Measurements from ENCODE around the gene RAB22A.

The RAB22A gene

DNA sequence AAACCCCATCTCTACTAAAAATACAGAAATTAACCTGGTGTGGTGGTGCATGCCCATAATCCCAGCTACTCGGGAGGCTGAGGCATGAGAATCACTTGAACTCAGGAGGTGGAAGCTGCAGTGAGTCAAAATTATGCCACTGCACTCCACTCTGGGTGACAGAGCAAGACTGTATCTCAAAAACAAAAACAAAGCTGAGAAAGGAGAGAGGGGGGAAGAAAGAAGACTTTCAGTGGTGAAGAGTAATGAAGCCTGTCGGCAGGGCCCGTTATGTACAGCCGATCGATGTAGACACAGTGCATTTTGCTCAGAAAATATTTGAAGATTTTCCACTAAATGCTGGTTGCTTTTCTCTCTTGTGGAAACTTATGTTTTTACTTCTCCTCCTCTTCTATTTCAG lies 93.3 kb downstream of the RAB22A start:
- POLR2A ChIA-PET = no interaction called here
- DNase-seq (ENCODE audit: low read depth, low spot score) = no peak
- CTCF ChIA-PET = interaction anchor here (1.0 kb wide), 1 partner anchor 169 kb away, joined by 4 read pairs; no protein-coding TSS in a partner anchor
- TF ChIP-seq, protein P1, sequence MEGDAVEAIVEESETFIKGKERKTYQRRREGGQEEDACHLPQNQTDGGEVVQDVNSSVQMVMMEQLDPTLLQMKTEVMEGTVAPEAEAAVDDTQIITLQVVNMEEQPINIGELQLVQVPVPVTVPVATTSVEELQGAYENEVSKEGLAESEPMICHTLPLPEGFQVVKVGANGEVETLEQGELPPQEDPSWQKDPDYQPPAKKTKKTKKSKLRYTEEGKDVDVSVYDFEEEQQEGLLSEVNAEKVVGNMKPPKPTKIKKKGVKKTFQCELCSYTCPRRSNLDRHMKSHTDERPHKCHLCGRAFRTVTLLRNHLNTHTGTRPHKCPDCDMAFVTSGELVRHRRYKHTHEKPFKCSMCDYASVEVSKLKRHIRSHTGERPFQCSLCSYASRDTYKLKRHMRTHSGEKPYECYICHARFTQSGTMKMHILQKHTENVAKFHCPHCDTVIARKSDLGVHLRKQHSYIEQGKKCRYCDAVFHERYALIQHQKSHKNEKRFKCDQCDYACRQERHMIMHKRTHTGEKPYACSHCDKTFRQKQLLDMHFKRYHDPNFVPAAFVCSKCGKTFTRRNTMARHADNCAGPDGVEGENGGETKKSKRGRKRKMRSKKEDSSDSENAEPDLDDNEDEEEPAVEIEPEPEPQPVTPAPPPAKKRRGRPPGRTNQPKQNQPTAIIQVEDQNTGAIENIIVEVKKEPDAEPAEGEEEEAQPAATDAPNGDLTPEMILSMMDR (IDR thresholded peaks at IDR 0.05; ENCODE audit: insufficient read depth, low read length, missing control alignments) = no peak
- no peak overlapping the region for H3K4me3 ChIP-seq (ENCODE audit: low read depth, low read length)

DNA sequence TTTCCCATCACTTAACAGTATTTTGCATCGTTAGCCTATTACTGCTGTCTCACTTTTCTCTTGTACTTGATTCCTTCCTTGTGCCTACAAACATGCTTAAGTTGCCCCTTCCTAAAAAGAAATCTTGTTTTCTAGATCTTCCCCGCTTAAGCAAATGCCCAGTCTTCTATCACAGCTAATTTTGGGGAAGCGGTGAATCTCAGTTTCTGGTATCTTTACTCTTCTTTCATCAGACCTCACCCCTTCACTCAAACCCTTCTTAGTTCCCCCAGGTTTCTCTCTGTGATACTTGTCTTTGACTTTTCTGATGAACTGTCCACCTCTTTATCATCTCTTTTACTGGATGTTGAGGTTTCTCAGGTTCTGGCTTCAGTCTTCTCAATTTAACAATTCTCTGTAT lies 93.8 kb downstream of the RAB22A start:
- CTCF ChIA-PET = no interaction called here
- POLR2A ChIA-PET = no interaction called here
- TF ChIP-seq, protein P1 (IDR thresholded peaks at IDR 0.05; ENCODE audit: insufficient read depth, low read length, missing control alignments) = no peak

DNA sequence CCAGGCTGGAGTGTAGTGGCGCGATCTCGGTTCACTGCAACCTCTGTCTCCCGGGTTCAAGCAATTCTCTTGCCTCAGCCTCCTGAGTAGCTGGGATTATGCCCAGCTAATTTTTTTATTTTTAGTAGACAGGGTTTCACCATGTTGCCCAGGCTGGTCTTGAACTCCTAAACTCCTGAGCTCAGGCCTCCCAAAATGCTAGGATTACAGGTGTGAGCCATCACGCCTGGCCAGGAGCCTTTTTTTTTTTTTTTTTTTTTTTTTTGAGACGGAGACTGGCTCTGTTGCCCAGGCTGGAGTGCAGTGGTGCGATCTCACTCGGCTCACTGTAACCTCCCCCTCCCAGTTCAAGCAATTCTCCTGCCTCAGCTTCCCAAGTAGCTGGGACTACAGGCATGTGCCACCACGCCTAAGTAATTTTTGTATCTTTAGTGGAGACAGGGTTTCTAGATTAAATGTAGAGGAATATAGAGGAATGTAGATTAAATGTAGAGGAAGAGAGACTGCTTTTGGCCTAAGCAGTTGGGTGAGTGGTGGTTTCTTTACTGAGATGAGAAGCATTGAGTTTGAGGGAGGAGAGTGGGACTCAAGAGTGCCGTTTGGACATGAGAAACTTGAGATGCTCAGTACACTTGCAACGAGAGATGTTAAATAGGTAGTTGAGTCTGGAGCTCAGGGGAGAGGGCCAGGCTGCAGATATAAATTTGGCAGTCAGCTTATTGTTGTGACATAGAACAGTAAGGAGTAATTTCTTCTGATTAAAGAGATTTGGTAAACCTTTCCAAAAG lies 96.2 kb downstream of the RAB22A start:
- H3K4me3 ChIP-seq (ENCODE audit: low read depth, low read length) = no peak overlapping the region
- CTCF ChIA-PET = interaction anchor here (0.6 to 1.3 kb wide), 3 partner anchors 12 to 246 kb away, joined by 3 to 4 read pairs (median 4); partner anchors contain the start of gene STX16

More for the DNA sequence above, 93.8 kb downstream of the RAB22A start:
- no peak for DNase-seq (ENCODE audit: low read depth, low spot score)
- no peak overlapping the region for H3K4me3 ChIP-seq (ENCODE audit: low read depth, low read length)

DNA sequence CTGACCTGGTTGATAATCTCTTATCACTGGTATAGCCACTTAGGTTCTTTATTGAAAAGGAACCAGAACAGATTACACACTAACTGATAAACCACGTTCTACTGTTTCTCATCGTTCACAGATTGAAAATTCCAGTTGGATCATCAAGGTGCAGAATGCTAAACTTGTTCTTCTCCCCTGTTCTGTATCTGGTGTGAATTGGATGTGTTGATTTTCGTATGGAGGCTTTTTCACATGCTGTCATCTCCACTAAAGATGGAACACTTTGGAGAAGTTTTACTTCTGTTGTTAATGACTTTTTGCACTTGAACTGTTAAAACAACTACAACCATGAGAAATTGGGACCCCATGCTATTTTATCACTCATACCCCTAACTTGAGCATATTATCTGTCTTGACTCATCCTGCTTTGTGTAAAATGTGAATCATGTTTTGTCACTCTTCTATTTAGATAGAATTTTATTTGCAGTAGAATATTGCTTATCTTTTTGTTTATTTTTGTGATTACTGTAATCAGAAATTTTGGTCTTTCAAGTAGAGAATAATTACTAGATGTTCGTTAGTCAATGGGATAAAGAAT lies 97.0 kb downstream of the RAB22A start:
- H3K4me3 ChIP-seq (ENCODE audit: low read depth, low read length) = no peak overlapping the region
- TF ChIP-seq, protein P1 (IDR thresholded peaks at IDR 0.05; ENCODE audit: insufficient read depth, low read length, missing control alignments) = no peak
- ChIA-PET CTCF (interaction anchor here (1.3 kb wide), 1 partner anchor 11 kb away, joined by 4 read pairs; no protein-coding TSS in a partner anchor), POLR2A (no interaction called here)
- no peak for DNase-seq (ENCODE audit: low read depth, low spot score)

More for the DNA sequence above, 96.2 kb downstream of the RAB22A start:
- POLR2A ChIA-PET = no interaction called here
- no peak for DNase-seq (ENCODE audit: low read depth, low spot score)
- TF ChIP-seq, protein P1 (IDR thresholded peaks at IDR 0.05; ENCODE audit: insufficient read depth, low read length, missing control alignments) = no peak

DNA sequence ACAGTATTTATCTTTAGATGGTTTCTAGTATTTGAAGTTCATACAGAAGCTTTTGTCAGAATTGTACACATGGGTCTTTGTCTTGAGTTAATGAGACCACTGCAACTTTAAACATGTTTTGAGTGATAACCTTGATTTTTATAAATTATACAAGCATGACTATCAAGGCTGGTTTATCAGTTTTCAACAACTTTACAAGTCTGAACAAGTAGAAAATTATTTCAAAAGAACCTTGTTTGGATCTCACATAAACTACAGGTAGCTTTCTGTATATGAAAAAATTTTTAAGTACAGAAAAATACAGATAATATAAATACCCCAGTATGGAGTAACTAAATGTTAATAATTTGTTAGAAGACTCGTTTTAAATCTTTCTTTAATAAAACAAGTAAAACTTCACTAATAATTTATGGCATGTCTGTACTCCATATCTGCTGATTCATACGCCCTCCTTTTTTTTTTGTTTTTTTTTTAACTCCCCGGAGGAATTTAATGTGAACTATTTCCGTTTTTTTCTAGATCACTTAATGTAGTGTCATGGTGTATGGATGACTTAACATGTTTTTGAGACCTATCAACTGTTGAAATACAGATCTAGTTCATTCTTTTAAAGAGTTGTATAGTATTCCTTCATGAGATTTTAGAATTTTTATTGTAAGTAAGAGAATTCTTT lies 97.8 kb downstream of the RAB22A start:
- TF ChIP-seq, protein P1 (IDR thresholded peaks at IDR 0.05; ENCODE audit: insufficient read depth, low read length, missing control alignments) = no peak
- no peak for DNase-seq (ENCODE audit: low read depth, low spot score)
- H3K4me3 ChIP-seq (ENCODE audit: low read depth, low read length) = no peak overlapping the region
- POLR2A ChIA-PET = no interaction called here
- CTCF ChIA-PET = interaction anchor here (1.2 kb wide), 1 partner anchor 14 kb away, joined by 3 read pairs; no protein-coding TSS in a partner anchor
